DMS53 (cell line): ENCODE measurements around the gene CABP5.
"Not testable (repeated sequence)": the region's sequence is repeated elsewhere in the genome, so short reads cannot be mapped to it uniquely, and the experiment has no call there.

Source experiments
- DNase-seq: peaks from one replicate; lab custom pipeline; 2025; lab: John Stamatoyannopoulos, UW

The CABP5 gene

DNA sequence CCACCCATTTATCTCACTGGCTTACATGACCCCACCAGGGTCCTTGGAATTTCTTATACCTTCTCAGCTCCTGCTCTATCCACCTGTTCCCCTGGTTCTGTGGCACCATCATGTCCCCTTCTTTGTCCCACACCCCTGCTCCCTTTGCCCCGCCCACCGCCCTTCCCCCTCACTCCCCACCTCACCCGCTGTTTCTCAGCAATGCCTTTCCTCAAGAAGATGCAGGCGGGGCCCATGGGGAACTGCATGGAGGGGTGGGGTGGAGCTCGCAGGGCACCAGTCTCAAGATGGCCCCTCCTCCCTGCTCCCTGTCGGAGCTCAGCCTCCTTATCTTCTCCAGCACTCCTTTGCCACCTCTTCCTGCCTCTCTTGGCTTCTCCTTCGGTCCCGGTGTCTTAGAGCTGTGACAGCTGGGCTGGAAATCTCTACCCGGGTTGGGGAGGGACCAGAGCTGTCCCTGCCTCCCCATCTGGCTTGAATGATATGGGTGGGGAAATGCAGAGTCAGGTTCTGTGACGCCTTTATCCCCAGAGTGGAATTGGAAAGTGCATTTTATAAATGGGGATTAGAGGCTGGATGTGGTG, at the start of gene CABP5:
Gene CABP5 (minus strand): TSS at position 405 of the 584 bp plus-strand sequence. CDS start 157 bp downstream, at position 248.
- DNase-seq: no peak

DNA sequence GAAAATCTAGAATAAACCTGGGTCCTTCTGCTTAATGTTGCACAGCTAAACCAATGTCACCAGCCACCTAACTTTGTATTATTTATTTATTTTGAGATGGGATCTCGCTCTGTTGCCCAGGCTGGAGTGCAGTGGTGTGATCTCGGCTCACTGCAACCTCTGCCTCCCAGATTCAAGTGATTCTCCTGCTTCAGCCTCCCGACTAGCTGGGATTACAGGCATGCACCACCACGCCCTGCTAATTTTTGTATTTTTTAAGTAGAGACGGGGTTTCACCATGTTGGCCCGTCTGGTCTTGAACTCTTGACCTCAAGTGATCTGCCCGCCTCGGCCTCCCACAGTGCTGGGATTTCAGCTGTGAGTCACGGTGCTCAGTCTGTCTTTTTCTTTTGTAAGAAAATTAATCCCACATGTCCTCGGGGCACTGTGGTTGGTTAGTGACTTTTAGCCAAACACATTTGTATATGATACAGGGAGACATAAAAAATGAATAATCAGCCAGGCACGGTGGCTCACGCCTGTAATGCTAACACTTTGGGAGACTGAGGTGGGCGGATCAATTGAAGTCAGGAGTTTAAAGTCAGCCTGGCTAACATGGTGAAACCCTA, 47.3 kb upstream of the CABP5 start:
- DNase-seq: not testable (repeated sequence)

DNA sequence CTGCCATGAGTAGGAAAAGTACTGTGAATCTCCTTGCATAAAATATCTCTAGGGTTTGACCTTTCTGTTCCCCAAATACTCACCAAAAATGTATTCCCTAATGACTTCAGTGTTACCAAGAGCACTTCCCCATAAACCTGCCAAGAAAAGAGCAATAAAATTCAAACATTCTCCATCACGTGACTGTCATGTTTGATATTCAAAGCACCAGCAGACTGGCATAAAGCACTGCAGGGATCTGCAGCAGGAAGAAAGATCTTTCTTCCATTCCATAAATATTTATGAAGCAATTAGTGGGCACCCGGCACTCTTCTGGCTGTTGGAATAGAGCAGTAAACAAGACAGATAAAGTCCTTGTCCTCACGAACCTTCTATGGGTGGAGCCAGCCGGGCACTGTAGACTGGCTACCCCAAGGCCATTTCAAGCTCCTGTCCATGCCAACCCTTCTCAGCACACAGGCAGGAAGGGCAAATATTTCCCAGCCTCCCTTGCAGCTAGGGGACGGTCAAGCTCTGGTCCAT, 46.5 kb upstream of the CABP5 start:
- DNase-seq: no peak

DNA sequence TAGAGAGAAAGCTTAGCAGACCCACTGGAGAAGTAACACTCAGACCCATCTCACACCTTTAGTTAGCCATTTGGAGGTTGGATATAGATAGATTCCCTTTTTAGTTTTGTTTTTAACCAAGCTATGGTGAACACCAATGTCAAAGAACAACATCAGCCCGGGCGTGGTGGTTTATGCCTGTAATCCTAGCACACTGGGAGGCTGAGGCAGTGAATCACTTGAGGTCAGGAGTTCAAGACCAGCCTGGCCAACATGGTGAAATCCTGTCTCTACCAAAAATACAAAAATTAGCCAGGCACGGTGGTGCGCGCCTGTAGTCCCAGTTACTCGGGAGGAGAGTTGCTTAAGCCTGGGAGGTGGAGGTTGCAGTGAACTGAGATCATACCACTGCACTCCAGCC, 45.1 kb upstream of the CABP5 start:
- DNase-seq: not testable (repeated sequence)

DNA sequence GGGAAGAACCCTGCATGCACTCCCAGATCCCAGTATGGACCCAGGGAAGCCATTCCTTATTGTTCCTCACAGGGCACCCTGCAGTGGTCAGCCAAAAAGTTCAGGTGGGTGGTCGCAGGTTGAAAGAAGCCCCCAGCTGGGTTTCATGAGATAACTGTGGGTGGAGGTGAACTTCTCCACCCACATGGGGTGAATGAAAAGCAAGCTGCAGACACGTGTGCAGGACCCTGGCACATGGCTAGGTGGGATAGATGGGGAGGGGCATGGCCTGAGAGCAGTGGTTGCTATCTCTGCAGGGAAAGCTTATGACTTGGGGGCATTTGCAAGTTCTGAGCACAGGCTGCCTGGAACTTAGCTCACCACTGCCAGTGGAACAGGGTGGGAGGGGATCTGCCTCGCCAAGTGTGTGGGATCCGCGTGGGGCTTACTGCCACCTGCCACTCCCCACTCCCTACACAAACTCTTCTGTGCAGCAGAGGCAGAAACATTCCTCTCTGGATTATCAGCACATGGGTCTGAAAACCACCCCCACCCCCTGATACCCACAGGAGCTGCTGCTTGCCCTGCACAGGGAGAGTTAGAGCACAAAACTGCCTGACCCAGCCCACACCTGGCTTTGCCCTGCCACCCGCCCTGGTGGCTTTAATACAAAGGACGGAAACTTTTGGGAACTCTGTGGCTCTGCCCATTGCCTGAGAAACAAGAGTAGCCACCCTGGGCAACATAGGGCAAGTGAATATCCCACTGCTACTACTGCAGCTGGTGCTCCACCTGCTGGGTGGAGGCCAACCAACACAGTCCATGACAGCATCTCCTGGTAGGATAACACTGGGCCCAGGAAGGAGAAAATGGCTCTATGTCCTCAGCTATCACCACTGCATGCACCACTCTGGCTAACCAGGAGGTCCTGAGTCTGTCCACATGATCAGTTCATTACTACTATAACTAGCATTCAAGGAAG, 42.3 kb upstream of the CABP5 start:
- DNase-seq: peak; percentile 14

DNA sequence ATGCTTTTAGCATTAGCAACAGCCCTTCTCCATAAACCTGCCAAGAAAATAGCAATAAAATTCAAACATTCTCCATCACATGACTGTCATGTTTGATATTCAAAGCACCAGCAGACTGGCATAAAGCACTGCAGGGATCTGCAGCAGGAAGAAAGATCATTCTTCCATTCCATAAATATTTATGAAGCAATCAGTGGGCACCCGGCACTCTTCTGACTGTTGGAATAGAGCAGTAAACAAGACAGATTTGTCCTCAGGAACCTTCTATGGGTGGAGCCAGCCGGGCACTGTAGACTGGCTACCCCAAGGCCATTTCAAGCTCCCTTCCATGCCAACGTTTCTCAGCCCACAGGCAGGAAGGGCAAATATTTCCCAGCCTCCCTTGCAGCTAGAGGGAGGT, 41.2 kb upstream of the CABP5 start:
- DNase-seq: no peak

DNA sequence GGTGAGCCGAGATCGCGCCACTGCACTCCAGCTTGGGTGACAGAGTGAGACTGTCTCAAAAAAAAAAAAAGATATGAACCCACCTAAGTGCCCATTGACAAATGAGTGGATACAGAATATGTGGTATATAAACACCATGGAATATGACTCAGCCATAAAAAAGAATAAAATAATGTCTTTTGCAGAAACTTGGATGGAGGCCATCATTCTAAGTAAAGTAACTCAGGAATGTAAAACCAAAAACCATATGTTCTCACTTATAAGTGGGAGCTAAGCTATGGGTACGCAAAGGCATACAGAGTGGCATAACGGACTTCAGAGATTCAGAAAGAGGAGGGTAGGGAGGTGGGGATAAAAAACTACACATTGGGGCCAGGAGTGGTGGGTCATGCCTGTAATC, 37.2 kb upstream of the CABP5 start:
- DNase-seq: no peak

DNA sequence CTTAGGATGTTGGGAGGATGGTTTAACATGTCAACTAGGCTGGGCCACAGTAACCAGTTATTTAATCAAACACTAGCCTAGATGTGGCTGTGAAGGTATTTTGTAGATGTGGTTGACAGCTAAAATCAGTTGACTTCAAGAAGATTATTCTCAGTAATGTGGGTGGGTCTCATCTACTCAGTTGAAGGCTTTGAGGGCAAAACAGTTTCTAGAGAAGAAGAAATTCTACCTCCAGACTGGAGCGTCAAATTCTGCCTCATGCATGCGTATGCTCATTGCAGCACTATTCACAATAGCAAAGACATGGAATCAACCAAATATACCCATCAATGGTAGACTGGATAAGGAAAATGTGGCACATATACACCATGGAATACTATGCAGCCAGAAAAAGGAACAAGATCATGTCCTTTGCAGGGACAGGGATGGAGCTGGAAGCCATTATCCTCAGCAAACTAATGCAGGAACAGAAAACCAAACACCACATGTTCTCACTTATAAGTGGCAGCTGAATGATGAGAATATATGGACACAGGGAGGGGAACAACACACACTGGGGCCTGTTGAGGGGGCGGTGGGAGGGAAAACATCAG, 26.4 kb upstream of the CABP5 start:
- DNase-seq: not testable (repeated sequence)

DNA sequence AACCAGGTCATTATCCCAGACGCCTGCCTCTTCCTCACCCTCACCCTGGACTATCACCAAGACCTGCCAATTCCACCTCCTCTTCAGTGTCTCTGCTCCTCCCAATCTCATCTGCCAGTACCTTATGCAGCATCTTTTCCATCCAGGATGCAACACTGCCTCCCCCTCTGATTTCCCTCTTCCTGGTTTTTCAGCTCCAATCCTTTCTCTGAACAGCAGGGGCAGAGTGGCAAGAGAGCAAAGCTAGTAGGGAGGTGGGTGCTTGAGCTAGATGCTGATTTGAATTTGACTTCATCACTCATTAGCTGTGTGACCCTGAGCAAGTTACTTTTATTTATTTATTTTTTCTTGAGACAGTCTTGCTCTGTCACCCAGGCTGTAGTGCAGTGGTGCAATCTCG, 25.6 kb upstream of the CABP5 start:
- no peak for DNase-seq

DNA sequence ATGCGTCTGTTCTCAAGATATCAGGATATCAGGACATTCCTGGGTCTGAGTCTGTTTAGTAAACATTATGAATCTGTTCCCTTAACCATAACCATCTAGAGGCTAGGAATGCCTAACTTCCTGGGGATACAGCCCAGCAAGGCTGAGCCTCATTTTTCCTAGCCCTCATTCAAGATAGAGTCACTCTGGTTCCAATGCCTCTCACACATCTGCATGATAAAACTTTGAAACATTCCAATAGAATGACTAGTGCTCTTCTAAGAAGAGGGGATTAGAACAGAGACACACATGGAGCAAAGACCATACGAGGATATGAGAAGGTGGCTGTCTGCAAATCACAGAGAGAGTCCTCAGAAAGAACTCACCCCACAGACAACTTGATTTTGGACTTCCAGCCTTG, 20.6 kb upstream of the CABP5 start:
- no peak for DNase-seq

DNA sequence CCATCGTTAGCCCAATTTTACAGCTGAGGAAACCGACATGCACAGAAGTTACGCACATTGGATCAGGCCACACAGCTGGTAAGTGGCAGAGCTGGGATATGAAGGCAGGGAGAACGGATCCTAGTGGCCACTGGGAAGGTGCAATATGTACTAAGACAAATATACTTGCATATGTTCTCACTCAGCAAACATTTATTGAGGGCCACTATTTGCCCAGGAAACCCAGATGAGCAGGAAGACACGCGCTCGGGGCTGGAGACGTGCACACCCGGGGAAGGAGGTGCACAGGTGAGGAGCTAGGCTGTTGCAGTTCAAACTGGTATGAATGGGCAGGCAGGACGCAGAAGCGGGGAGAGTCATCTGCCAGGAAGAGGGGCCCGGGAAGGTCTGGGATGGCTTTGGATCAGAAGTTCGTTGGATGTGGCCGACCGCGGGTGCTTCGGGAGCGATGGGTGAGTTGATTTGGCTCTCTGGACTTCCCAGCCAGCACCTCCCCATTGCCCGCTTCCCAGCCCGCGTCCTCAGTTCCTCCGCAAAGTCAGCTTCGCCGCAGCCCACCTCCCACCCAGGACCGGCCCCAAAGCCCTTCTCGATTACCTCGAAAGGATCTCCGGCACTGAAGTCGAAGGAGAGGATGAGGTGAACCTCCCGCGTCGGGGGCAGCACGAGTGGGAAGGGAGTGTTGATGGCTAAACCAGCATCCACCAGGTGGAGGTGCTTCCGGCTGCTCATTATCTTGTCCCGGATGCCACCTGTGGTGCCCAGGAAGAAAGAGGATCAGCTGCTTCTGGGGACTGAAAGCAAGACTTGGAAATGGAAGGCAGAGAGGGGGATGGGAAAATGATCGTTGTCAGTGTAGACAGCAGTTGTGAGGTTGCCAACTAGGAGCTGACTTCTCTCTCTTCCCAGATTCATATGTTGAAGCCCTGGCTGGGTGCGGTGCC, 17.8 kb upstream of the CABP5 start:
- no peak for DNase-seq

DNA sequence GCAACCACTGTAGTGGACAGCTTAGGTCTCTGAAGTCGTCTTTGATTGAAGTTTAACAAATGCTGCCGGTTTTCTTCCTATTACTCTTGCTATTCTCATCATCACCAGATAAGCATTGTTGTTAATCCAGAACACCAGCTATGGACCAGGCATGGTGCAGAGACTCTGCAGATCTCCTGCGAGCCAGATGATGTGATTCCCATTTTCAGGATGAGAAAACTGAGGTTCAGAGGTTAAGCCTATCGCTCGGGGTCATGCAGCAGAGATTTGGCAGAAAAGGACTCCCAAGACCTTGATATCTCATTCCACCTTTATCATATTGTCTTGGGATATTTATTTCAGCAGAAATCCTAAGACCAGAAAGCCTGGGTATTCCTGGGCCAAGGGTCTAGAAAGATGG, 16.5 kb upstream of the CABP5 start:
- no peak for DNase-seq

DNA sequence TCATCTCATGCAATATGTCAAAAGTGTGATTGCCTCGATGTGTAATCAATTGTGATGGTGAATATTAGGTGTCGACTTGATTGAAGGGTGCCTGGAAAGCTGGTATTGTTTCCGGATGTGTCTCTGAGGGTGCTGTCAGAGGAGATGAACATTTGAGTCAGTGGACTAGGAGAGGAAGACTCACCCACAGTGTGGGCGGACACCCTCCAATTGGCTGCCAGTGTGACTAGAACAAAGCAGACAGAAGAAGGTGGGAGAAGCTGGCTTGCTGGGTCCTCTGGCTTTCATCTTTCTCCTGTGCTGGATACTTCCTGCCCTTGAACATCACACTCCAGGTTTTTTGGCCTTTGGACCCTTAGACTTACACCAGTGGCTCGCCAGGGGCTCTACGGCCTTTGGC, 15.5 kb upstream of the CABP5 start:
- no peak for DNase-seq

DNA sequence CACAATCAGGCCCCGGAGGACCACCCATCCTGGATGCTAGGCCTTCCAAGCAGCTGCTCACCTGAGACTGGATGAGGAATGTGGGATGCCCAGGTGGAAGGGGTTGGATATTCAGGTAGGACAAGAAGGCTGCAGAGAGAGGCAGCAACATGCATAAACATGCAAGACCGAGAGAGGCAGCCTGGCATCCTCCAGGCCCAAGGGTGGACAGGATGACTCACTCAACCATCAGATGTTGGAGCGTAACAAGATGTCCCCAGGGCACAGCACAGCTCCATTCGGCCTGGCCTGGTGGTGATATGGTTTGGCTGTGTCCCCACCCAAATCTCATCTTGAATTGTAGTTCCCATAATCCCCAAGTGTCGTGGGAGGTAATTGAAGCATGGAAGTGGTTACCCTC, 10.0 kb upstream of the CABP5 start:
- peak; percentile 15 for DNase-seq

DNA sequence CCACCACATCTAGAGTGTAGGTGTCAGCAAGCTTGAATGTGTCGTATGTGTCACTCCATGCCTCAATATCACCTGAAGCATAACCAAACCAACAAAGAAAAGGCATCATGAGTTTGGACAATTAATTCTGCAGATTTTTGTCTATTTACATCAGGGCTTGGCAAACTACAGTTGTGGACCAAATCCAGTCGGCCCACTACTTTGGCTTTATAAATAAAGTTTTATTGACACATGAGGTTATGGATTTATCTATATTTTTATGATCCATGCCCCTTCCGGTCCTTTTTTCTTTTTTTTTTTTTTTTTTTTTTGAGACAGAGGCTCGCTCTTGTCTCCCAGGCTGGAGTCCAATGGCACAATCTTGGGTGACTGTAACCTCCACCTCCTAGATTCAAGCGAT, 9.2 kb upstream of the CABP5 start:
- DNase-seq: no peak

DNA sequence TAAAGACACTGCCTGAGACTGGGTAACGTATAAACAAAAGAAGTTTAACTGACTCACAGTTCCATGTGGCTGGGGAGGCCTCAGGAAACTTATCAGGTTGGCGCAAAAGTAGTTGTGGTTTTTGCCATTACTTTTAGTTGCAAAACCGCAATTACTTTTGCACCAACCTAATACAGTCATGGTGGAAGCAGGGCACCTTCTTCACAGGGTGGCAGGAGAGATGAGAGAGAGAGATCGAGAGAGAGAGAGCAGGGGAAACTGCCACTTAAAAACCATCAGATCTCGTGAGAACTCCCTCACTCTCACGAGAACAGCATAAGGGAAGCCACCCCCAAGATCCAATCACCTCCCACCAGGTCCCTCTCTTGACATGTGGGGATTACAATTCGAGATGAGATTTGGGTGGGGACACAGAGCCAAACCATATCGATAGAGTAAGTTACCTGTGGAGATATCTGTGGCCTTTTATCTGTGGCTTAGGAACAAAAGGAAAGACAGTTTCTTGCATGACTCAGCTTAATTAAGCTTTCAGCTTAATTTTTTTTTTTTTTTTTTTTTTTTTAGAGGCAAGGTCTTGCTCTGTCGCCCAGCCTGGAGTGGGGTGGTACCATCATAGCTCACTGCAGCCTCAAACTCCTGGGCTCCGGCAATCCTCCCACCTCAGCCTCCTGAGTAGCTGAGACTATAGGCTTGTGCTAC, 7.6 kb upstream of the CABP5 start:
- DNase-seq: no peak

DNA sequence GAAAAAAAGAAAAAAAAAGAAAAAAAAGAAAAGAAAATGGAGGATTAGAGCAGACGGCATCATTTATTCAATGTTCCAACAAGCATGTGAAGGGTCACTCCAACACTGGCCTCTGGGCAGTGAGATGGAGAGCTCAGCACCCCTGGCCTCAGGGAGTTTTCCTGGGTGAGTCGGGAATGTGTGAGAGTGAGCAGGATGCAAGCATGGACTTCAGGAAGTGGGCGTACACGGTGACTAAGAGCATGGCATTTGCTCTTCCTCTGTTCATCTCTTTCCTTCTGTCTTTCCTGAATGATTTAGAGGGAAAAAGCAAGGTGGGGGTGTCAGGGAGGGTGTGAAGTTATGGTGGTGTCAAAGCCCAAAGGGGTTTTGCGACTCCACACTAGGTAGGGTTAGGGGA, 682 bp upstream of the CABP5 start:
- DNase-seq: no peak

DNA sequence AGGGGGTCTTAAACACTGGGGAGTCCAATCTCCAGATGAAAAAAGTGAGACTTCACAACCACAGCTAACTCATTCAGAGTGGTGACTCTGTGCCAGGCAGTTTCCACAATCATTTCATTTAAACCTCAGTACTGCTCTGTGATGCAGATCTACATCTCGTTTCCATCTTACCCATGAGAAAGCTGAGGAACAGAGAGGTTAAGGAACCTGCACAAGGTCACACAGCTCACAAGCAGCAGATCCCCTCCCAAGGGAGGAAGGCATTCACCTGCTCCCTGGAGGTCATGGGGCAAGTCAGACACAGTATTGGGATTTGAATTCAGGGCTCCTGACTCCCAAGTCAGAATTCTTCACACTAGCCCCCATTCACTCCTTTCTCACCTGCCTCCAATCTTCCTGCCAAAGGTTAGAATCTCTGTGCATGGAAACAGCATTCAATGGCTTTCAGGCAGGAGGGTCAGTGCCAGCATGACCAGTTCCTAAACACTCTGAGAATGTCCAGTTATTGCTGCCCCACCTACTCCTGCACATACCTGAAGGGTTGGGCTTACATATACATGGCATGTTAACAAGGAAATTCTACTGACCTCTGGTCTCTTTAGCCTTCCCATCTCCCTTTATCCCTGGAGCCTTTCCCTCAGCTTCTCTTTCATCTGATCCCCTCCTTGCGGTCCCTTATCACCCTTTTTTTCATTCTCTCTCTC, 1.9 kb downstream of the CABP5 start:
- no peak for DNase-seq

DNA sequence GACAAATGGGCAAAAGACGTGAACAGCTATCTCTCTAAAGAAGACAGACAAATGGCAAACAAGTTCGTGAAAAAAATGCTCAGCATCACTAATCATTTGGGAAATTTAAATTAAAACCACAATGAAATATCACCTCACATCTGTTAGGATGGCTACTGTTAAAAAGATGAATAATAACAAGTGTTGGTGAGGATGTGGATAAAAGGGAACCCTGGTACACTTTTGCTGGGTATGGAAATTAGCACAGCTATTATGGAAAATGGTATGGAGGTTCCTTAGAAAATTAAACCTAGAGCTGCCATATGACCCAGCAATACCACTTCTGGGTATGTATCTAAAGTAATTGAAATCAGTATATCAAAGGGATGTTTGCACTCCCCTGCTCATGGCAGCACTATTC, 7.1 kb downstream of the CABP5 start:
- no peak for DNase-seq

DNA sequence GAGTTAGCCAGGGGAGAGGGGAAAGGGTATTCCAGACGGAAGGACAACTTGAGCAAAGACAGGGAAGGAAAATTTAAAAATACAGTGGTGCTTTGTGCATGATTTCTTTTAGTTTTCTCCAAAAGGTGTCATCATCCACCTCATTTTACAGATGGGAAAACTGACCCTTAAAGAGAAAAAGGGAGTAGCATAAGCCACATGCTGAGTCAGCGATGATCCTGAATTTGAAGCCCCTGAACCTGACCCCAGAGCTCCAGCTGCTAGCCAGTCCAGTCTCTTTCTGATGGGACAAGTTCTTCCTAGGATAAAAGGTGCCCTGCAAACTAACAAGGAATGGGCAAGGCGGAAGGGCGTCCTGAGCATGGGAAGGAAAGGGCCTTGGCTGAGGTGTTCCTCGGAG, 10.3 kb downstream of the CABP5 start:
- DNase-seq: no peak
